ENCODE data around the gene NRN1.

DNA sequence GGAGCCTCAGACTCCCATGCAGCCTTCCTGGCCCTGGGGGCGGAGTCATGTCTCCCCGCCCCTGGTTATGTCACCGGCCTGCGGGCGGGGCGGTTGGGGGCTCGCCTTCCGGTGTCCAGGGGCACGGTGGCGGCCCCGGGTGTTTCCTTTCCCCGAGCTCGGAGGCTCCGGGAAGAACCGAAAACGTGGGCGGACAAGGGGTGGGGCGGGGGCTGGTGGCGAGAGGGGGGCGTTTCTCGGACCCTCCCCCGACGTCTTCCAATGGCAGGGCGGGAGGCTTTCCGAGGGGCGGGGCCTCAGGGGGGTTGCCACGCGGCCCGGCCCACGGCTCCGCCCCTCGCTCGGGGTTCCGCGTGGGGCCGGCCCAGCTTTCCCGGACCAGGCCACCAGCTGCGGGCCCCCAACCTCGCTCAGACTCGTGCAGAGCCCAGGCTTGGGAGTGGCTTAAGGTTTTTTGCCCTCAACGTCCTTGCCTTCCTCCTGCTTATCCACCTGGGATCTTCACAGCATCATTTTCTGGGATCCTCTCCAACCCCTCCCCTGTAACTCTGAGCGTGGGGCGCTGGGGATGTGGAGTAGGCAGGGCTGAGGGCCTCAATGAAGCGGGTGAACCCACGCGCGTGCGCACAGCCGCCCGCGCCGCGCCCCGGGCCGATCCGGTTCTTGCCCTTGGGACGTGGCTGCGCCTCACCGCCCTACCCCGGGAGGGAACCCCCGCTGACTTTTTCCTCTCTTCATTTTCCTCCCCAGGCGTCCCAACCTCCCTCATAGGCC, 2.1 kb upstream of the NRN1 start:
- TF ChIP-seq POLR2AphosphoS5 (IDR thresholded peaks at IDR 0.05; ENCODE audit: low read depth, low read length) (no peak), POLR2A (IDR thresholded peaks at IDR 0.05; ENCODE audit: low read depth, low read length) (no peak), TAF1 (IDR thresholded peaks at IDR 0.05; ENCODE audit: borderline replicate concordance, low read depth, low read length) (no peak)

Data from GM12892 (cell line).